DMS114 treated with DMSO at 0.1 percent for 48 hours (cell line): Measurements from ENCODE around the gene KIF23.
"Not testable (repeated sequence)": the region's sequence is repeated elsewhere in the genome, so short reads cannot be mapped to it uniquely, and the experiment has no call there.

Experiments used
- DNase-seq: peaks from one replicate; lab custom pipeline; 2025; ENCODE audit not compliant: unreplicated experiment; lab: John Stamatoyannopoulos, UW

KIF23 gene

GRCh38 chr15:69434679-69435078, 20.5 kb downstream of the KIF23 start:
- no peak for DNase-seq

GRCh38 chr15:69435985-69436384, 21.8 kb downstream of the KIF23 start:
- no peak for DNase-seq

GRCh38 chr15:69436951-69437350, 22.8 kb downstream of the KIF23 start:
- DNase-seq, result no peak

GRCh38 chr15:69439623-69440022, 25.5 kb downstream of the KIF23 start:
- no peak for DNase-seq

GRCh38 chr15:69443032-69443611, 29.0 kb downstream of the KIF23 start:
- DNase-seq, result no peak

- no peak for DNase-seq
Measured at GRCh38 chr15:69444686-69445085, 30.5 kb downstream of the KIF23 start.

GRCh38 chr15:69446953-69447352, 32.8 kb downstream of the KIF23 start:
- no peak for DNase-seq

- DNase-seq, result not testable (repeated sequence)
Measured at GRCh38 chr15:69450221-69450620, 36.1 kb downstream of the KIF23 start.

- no peak for DNase-seq
Measured at GRCh38 chr15:69450968-69451695, 37.0 kb downstream of the KIF23 start.

- peak; percentile 61 for DNase-seq
Measured at GRCh38 chr15:69451951-69452691, 38.0 kb downstream of the KIF23 start.

GRCh38 chr15:69452692-69453521, 38.8 kb downstream of the KIF23 start, which contains the start of gene RPLP1:
RPLP1 (plus strand) TSS chr15:69452818; CDS start chr15:69452949, 131 bp downstream.
- DNase-seq, result peak; percentile 91

GRCh38 chr15:69454953-69455352, 40.8 kb downstream of the KIF23 start:
- DNase-seq, result no peak

- DNase-seq, result no peak
Measured at GRCh38 chr15:69456208-69457166, 42.3 kb downstream of the KIF23 start.

- DNase-seq, result peak; percentile 34
Measured at GRCh38 chr15:69457304-69458280, 43.4 kb downstream of the KIF23 start.

- DNase-seq, result no peak
Measured at GRCh38 chr15:69459066-69459465, 44.9 kb downstream of the KIF23 start.

GRCh38 chr15:69460481-69460880, 46.3 kb downstream of the KIF23 start:
- no peak for DNase-seq

- no peak for DNase-seq
Measured at GRCh38 chr15:69462030-69462492, 47.9 kb downstream of the KIF23 start.

- DNase-seq, result peak; percentile 98
Measured at GRCh38 chr15:69462493-69463181, 48.5 kb downstream of the KIF23 start.
